HG03175 (cell line): ENCODE results near the gene GOLGA6L10.
"Not testable (repeated sequence)": the region's sequence is repeated elsewhere in the genome, so short reads cannot be mapped to it uniquely, and the experiment has no call there.

Experiments
- ATAC-seq: cut with Tn5 transposase; IDR thresholded peaks from one replicate; pipeline ENCODE4 v1.9.1; 2021; ENCODE audit warnings: mild to moderate bottlenecking, moderate library complexity; ENCODE audit not compliant: unreplicated experiment

GOLGA6L10 gene

DNA sequence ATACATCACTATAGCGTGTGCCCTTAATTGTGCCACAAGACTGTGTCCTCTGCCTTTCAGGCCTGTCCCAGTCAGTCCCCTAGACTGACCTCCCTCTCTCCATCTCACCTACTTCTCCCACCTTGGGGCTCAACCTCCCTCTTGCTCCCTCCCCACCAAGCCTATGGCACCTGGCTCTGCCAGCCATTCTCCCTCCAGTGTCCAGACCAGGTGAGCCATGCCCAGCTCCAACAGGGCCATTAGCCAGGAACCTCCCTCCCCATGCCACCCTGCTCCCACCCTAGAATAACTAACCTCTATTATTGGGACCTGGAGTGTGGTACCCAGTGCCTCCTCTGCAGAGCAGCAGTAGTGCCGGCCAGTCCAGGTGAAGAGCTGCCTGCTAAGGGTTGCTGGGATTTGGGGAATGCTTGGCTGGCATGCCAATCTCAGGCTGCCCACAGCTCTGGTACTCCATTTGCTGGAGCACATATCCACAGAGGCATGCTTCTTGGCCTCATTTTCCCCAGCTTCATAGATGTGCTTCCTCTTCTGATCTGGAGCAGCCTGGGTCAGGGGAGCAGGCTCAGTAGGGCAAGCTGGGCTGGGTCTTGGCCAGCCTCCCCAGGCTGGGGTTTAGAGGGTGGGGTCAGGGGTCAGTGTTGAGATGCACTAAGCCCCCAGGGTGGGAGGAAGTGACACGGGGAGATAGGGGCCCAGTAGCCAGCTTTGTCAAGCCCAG lies 47.8 kb downstream of the GOLGA6L10 start:
- ATAC-seq = no peak

- no peak for ATAC-seq
Observed at GRCh38 chr15:82300883-82301282, 48.4 kb downstream of the GOLGA6L10 start.

- not testable (repeated sequence) for ATAC-seq
Observed at GRCh38 chr15:82300326-82300725, 48.9 kb downstream of the GOLGA6L10 start.

GRCh38 chr15:82299511-82299914 lies 49.8 kb downstream of the GOLGA6L10 start:
- not testable (repeated sequence) for ATAC-seq

DNA sequence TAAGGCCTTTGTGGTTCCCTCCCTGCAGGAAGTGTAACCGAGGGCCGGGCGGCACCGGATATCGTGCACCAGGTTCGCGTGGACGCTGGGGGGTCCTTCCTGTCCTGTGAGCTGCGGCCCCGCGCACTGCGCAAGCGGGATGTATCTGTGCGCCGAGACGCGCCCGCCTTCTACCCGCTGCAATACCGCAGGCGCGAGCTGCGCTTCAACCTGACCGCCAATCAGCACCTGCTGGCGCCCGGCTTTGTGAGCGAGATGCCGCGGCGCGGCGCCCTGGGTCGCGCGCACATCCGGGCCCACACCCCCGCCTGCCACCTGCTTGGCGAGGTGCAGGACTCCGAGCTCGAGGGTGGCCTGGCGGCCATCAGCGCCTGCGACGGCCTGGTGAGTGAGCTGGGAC lies 50.8 kb downstream of the GOLGA6L10 start:
- ATAC-seq = peak; percentile 50

DNA sequence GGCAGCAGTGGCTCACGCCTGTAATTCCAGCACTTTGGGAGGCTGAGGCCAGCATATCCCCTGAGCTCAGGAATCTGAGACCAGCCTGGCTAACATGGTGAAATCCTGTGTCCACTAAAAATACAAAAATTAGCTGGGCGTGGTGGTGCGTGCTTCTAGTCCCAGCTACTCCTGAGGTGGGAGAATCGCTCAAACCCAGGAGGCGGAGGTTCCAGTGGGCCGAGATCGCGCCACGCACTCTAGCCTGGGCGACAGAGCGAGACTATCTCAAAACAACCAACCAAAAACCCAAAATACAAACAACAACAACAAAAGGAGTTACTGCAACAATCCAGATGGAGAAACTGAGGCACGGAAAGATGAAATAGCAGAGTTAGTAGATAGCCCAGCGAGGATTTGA lies 51.2 kb downstream of the GOLGA6L10 start:
- ATAC-seq = no peak

DNA sequence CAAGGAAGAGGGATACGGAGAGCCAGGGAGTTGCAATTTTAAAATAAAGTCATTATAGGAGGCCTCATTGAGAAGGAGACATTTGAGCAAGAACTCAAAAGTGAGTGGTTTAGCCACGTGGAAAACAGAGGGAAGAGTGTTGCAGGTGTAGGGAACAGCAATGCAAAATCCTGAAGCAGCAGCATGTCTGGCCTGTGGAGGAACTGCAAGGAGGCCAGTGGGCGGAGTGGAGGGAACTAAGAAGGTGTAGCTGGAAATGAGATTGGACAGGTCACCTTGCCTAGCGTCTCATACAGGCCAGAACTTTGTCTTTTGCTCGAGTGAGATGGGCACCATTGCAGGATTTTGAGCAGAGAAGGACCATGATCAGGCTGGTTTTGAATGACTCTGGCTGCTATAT lies 51.7 kb downstream of the GOLGA6L10 start:
- ATAC-seq = no peak

DNA sequence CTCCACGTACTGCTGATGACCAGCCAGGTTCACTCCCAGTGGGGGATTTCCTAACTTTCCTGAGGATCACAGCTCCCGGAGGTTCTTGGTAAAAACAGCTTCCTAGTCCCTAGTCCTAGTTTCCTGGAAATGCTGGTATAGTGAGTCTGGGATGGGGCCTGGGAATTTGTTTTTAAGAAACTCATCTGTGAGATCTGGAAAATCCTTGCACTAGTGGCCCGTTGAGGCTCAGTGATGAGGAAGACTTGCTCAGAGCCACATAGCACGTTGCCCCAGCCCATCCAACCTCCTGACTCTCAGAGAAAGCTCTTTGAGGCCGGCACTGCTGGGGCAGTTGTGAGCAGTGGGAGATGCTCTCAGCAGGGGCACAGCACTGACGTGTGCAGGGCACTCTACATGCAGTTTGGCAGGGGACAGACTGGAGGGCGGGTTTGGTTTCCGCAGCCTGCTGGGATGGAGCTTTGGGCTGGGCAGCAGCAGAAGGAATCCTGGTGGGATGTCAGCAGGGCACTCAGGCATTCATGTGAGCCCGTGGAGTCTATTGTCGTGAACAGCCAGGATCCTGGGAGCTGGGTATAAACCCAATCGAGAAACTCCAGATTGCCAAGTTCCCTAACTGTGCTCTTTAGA lies 55.1 kb downstream of the GOLGA6L10 start:
- no peak for ATAC-seq

DNA sequence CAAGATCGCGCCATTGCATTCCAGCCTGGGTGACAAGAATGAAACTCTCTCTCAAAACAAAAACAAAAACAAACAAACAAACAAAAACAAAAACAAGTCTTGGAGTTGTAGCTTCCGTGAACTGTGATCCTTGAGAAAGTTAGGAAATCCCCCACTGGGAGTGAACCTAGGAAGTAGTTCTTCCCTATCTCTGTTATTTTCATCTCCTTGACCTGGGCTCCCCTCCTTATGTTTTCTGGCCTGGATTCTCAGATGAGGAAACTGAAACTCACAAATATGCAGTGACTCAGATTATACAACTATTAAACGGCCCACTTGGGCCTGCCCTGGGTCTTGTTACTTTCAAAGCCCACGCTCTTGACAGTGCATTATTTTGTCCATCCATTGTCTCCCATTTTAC lies 57.0 kb downstream of the GOLGA6L10 start:
- ATAC-seq = no peak
